Bronchial epithelial cell (primary cell): ENCODE results near the gene ANK3. TPM values are rescaled to one million over a fixed set of nuclear protein-coding genes. Genes with fewer than 3 reads are reported as not detected.
A peak's percentile ranks its signal among the peaks of the same experiment; 100 is the strongest.

Source experiments
- DNase-seq: peaks from one replicate; pipeline ENCODE4 v3.0.0-alpha.2; 2010; ENCODE audit warnings: low read depth
- FAIRE-seq: peaks from 2 replicates; lab custom pipeline; 2011; peaks lifted over from hg19 to GRCh38; lab: Jason Lieb, UNC
- H3K27me3 ChIP-seq: 2 replicates; pipeline ENCODE4 v1.5.1; 2011; ENCODE audit warnings: low read length; ENCODE audit not compliant: control insufficient read depth, insufficient read depth
- H3K36me3 ChIP-seq: 2 replicates; pipeline ENCODE4 v1.5.1; 2011; ENCODE audit warnings: low read length; ENCODE audit not compliant: control insufficient read depth, insufficient read depth
- H3K4me3 ChIP-seq: 2 replicates; pipeline ENCODE4 v1.5.1; 2011; ENCODE audit warnings: mild to moderate bottlenecking, low read depth, low read length, control low read depth
- total RNA-seq: library from RNA; depleted of rRNA; stranded (reverse); fragments of >200 nt; gene quantifications from 2 replicates; pipeline ENCODE4 v1.2.1, GENCODE V29; 2014
- TF ChIP-seq, protein P1 (sequence below): IDR thresholded peaks from 2 replicates; pipeline ENCODE4 v1.5.1; 2011; ENCODE audit warnings: mild to moderate bottlenecking, moderate library complexity, low read length, control low read depth, inconsistent platforms; ENCODE audit not compliant: insufficient read depth, severe bottlenecking

Gene ANK3
- total RNA-seq, 1 donor from 2014 or later: 7.9 TPM

DNA sequence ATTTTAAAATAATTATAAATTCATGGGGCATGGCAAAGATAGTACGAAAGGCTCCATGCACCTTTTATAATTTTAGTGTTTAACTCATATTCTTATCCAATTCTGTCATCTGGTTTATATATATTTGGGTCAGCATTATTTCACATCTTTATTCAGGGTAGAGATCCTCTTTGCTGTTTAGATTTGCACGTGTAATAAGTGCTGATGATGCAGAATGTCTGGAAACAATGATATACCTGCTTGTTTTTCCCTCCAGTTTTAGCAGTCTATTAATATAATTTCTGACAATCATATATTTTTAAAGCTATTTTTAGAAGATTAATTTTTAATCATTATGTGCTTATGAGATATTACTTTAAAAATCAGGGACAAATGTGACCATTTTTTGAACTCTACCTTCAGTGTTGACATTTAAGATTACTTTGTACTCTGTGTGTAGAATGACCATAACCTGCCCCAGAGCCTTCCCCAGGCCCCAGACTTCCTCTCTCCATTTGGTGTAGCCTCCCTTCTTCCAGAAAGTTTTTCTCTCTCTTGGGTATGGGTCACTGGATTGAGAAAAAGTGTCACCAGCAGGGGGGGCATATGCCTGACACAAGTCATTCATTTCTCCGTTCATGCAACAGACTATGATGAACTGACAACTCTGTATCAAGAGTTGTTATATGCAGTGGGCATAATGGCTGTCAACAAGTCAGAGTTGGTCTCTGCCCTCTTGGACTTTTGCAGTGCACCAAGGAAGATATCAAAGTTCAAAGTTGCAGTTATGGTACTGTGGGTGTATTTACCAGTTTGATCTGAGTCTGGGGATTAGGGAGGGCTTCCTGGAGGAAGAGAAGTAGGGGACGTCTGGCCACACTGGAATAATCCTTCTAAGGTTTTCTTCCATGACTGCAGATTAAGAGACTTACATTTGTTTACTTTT, 290.7 kb downstream of the ANK3 start:
- TF ChIP-seq, protein P1, sequence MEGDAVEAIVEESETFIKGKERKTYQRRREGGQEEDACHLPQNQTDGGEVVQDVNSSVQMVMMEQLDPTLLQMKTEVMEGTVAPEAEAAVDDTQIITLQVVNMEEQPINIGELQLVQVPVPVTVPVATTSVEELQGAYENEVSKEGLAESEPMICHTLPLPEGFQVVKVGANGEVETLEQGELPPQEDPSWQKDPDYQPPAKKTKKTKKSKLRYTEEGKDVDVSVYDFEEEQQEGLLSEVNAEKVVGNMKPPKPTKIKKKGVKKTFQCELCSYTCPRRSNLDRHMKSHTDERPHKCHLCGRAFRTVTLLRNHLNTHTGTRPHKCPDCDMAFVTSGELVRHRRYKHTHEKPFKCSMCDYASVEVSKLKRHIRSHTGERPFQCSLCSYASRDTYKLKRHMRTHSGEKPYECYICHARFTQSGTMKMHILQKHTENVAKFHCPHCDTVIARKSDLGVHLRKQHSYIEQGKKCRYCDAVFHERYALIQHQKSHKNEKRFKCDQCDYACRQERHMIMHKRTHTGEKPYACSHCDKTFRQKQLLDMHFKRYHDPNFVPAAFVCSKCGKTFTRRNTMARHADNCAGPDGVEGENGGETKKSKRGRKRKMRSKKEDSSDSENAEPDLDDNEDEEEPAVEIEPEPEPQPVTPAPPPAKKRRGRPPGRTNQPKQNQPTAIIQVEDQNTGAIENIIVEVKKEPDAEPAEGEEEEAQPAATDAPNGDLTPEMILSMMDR: peak; percentile 37
- no peak for DNase-seq
- no peaks in the 10 kb centered on the region for H3K36me3 ChIP-seq
- no peak overlapping the region for H3K4me3 ChIP-seq
- H3K27me3 ChIP-seq: no peaks in the 10 kb centered on the region
- FAIRE-seq: no peak

DNA sequence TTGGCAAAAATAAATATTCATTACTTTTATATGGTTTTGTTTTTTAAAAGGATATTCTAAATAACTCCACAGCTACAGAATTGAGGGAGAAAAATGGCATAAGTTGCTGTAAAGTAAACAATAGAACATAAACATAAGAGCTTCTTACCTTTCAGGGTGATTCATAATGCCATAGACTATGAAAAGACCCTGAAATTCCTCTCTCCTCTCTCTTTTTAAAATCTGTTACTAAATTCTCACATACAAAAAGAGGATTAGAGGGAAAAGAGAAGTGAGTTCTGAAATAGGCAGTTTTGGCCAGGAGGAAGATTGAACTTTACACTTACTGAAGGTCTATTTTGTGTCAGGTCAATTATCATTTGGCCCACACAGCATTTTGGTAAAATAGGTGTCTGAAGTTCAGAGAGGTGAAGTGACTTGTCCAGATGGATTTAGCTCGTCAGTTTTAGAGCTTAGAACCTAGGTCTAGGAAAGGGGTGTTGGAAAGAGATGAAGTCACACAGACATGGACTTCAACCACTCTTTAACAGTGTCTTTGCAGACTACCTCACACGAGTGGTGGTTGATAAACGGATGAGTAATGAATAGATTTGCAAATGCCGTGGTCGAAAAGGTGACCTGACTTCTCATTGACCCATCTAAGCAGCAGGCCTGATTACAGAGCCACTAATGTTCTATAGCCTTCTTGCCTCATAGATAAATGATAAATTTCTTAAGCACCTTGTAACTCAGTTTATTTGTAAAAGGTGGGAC, 292.7 kb downstream of the ANK3 start:
- no peak overlapping the region for H3K4me3 ChIP-seq
- FAIRE-seq (peak; percentile 82), DNase-seq (no peak)
- TF ChIP-seq, protein P1: no peak
- no peaks in the 10 kb centered on the region for H3K27me3 ChIP-seq
- H3K36me3 ChIP-seq: no peaks in the 10 kb centered on the region

DNA sequence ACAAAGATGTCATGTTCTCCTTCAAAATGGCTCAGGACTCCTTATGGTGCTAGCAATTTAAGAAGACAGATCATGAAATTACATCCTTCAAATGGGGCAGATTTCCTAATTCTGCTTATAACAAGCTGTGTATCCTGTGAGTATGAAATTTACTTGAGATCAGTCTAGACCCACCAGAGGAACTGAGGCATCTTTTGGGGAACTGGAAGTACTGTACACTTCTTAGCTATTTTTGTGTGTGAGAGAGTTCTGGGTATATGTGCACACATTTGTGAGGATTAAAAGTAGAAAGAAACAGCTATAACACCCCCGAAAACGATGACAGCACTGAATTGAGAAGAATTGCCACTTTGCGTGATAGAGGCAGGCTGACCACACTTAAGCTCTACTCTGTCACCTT, 296.4 kb downstream of the ANK3 start:
- Histone ChIP-seq H3K36me3 (no peaks in the 10 kb centered on the region), H3K4me3 (no peak overlapping the region), H3K27me3 (no peaks in the 10 kb centered on the region)
- DNase-seq (no peak), FAIRE-seq (no peak)
- TF ChIP-seq, protein P1: no peak

DNA sequence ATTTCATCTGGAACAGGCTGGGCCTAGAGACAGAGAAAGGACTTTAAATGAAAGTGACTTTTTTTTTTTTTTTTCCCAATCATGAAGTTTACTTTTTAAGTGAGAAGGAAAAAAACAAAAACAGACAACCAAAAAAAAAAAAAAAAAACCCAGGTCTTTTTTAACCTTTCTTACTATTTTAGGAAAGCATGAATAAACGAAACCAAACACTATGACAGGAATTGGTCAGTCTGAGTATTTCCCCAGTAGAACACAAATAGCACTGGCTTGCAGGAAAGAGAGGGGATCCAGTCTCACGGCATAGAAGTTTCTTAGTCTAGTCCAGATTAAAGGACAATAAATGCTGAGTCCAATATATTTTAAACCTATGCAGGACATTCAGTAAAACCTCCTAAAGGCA, 302.8 kb downstream of the ANK3 start:
- no peaks in the 10 kb centered on the region for H3K36me3 ChIP-seq
- no peak overlapping the region for H3K4me3 ChIP-seq
- no peak for FAIRE-seq
- no peaks in the 10 kb centered on the region for H3K27me3 ChIP-seq
- TF ChIP-seq, protein P1: no peak
- no peak for DNase-seq

DNA sequence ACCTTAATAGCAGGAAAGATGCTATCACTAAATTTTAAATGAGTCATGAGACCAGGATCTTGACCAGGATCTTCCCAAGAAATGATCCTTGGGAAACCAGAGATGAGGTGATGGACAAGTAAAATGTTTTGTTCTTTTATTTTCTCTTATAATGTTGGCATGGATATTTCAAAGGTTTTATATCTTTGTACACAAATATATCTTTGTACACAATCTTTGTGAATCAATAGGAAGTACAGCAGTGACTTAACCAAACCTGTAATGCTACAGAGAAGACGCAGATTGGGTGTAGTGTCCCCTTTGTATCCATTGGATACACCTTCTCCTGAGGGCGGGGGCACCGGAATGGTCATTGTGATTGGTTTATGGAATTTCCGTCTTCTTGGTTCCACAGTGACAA, 303.3 kb downstream of the ANK3 start:
- no peak for FAIRE-seq
- no peaks in the 10 kb centered on the region for H3K27me3 ChIP-seq
- DNase-seq: no peak
- TF ChIP-seq, protein P1: no peak
- no peaks in the 10 kb centered on the region for H3K36me3 ChIP-seq
- H3K4me3 ChIP-seq: no peak overlapping the region
